A549 (cell line): ENCODE measurements around the gene SPRR2D. TPM values are rescaled to one million over a fixed set of nuclear protein-coding genes. Genes with fewer than 3 reads are reported as not detected.

Experiments used
- ATAC-seq, 2 experiments: fragments of 200-7000 bp in 1 of 2; fragments of >200 bp in 1 of 2; cut with Nextera tagmentation in 1 of 2; cut with Tn5 transposase in 1 of 2; 3 replicates each; pipeline versions ENCODE4 v1.8.0 to v1.9.1; 2018 to 2020; ENCODE audit warnings: mild to moderate bottlenecking in 1 of 2, moderate library complexity in 1 of 2
- CTCF ChIA-PET: fragments of 300-600 bp; sonication (Branson Sonifier 250); formaldehyde crosslinking; extraction: SDS; loops from one replicate; lab custom pipeline; 2021; ENCODE audit warnings: antibody characterized with exemption, inconsistent platforms; lab: Yijun Ruan, JAX
- POLR2A ChIA-PET: fragments of 350-600 bp; formaldehyde crosslinking; extraction: SDS; loops from one replicate; lab custom pipeline; 2021; ENCODE audit warnings: antibody characterized with exemption, inconsistent platforms; lab: Yijun Ruan, JAX
- DNase-seq, 2 experiments: peaks; one replicate each; pipeline versions ENCODE4 v3.0.0 to v3.0.0-alpha.2; 2011 to 2016; ENCODE audit warnings: low read depth in 1 of 2, low spot score in 1 of 2
- FAIRE-seq: peaks from 2 replicates; lab custom pipeline; 2011; peaks lifted over from hg19 to GRCh38; lab: Jason Lieb, UNC
- H3K27ac ChIP-seq, 2 experiments: fragments of >200 bp; sonication (Bioruptor Twin); formaldehyde crosslinking; 3 replicates each; pipeline ENCODE4 v1.5.1; 2016 to 2017
- H3K4me1 ChIP-seq: fragments of >200 bp; sonication (Bioruptor Twin); formaldehyde crosslinking; 3 replicates; pipeline ENCODE4 v1.6.1; 2016
- H3K4me2 ChIP-seq: fragments of >200 bp; sonication (Bioruptor Twin); formaldehyde crosslinking; 3 replicates; pipeline ENCODE4 v1.6.1; 2016
- H3K4me3 ChIP-seq: fragments of >200 bp; sonication (Bioruptor Twin); formaldehyde crosslinking; 3 replicates; pipeline ENCODE4 v1.5.1; 2016
- H3K9me3 ChIP-seq: fragments of >200 bp; sonication (Bioruptor Twin); formaldehyde crosslinking; 3 replicates; pipeline ENCODE4 v1.6.1; 2016
- CBX8 ChIP-seq: fragments of 200-600 bp; sonication (generic); IDR thresholded peaks from 2 replicates; pipeline ENCODE4 v1.6.1; 2016
- CTCF ChIP-seq: fragments of >200 bp; sonication (Bioruptor Twin); formaldehyde crosslinking; IDR thresholded peaks from 3 replicates; pipeline ENCODE4 v1.5.1; 2016
- E2F6 ChIP-seq: IDR thresholded peaks from 2 replicates; pipeline ENCODE4 v1.6.1; 2012; ENCODE audit warnings: low read depth, borderline replicate concordance
- FOSL2 ChIP-seq, 2 experiments: fragments of 450-650 bp in 1 of 2; fragments of >200 bp in 1 of 2; sonication (Bioruptor Twin) in 1 of 2; formaldehyde crosslinking; IDR thresholded peaks; 2 replicates each; pipeline versions ENCODE4 v1.5.0 to v1.6.1; 2016 to 2020; ENCODE audit warnings: mild to moderate bottlenecking in 1 of 2, moderate library complexity in 1 of 2
- HDAC2 ChIP-seq: fragments of 200-600 bp; sonication (generic); IDR thresholded peaks from 2 replicates; pipeline ENCODE4 v1.6.1; 2016
- HOXA7 ChIP-seq: fragments of 250-450 bp; sonication (Bioruptor Pico); IDR thresholded peaks from 2 replicates; pipeline ENCODE4 v1.5.0; 2020; ENCODE audit warnings: mild to moderate bottlenecking, moderate library complexity
- HOXB13 ChIP-seq: fragments of 250-450 bp; sonication (Bioruptor Pico); IDR thresholded peaks from 2 replicates; pipeline ENCODE4 v1.5.0; 2020; ENCODE audit warnings: low read depth, mild to moderate bottlenecking, moderate library complexity
- KDM1A ChIP-seq: fragments of 200-600 bp; sonication (generic); IDR thresholded peaks from 2 replicates; pipeline ENCODE4 v1.6.1; 2016; ENCODE audit warnings: low read depth, mild to moderate bottlenecking
- MAZ ChIP-seq: fragments of 150-350 bp; IDR thresholded peaks from 2 replicates; pipeline ENCODE4 v1.6.1; 2014; ENCODE audit warnings: antibody characterized with exemption, low read depth, low read length, borderline replicate concordance
- NR3C1 ChIP-seq: fragments of >200 bp; sonication (Bioruptor Twin); formaldehyde crosslinking; IDR thresholded peaks from 3 replicates; pipeline ENCODE4 v1.6.1; 2017
- POLR2A ChIP-seq: IDR thresholded peaks from 2 replicates; pipeline ENCODE4 v1.6.1; 2012; ENCODE audit warnings: mild to moderate bottlenecking, low read length
- POLR2AphosphoS2 ChIP-seq: conservative IDR thresholded peaks from 2 replicates; pipeline ENCODE4 v1.6.1; 2012; ENCODE audit warnings: low read length, improper control_type of control experiment, inconsistent platforms
- RAD21 ChIP-seq, 2 experiments: fragments of >200 bp in 1 of 2; sonication (Bioruptor Twin) in 1 of 2; formaldehyde crosslinking in 1 of 2; IDR thresholded peaks in 1 of 2; conservative IDR thresholded peaks in 1 of 2; 2 replicates in 1 of 2; 3 replicates in 1 of 2; pipeline ENCODE4 v1.6.1; 2012 to 2018; ENCODE audit warnings: inconsistent platforms in 1 of 2
- RNF2 ChIP-seq: fragments of 200-600 bp; sonication (generic); IDR thresholded peaks from 2 replicates; pipeline ENCODE4 v1.6.1; 2016; ENCODE audit warnings: low read depth, mild to moderate bottlenecking, antibody characterized with exemption, moderate library complexity, borderline replicate concordance
- SMC3 ChIP-seq: fragments of >200 bp; sonication (Bioruptor Twin); formaldehyde crosslinking; IDR thresholded peaks from 3 replicates; pipeline ENCODE4 v1.6.1; 2018; ENCODE audit warnings: inconsistent platforms
- ZC3H11A ChIP-seq: fragments of 450-650 bp; IDR thresholded peaks from 2 replicates; pipeline ENCODE4 v1.6.1; 2014; ENCODE audit warnings: antibody characterized with exemption, mild to moderate bottlenecking
- ZFP36 ChIP-seq: fragments of 450-650 bp; IDR thresholded peaks from 2 replicates; pipeline ENCODE4 v1.6.1; 2014; ENCODE audit warnings: borderline replicate concordance; ENCODE audit not compliant: partially characterized antibody
- WGBS: methylation state at CpG from one replicate; pipeline ENCODE4 v1.1.6; 2017; ENCODE audit errors: missing lambda C conversion rate; 5-methylcytosine and 5-hydroxymethylcytosine counted together
- polyA minus RNA-seq: library from RNA; depleted of rRNA, polyadenylated mRNA; stranded (reverse); fragments of >200 nt; gene quantifications from 2 replicates; pipeline ENCODE4 v1.2.3, GENCODE V29; 2011; rRNA and poly(A)+ RNA removed
- polyA plus RNA-seq, 4 experiments: library from polyadenylated mRNA; depleted of rRNA in 3 of 4; stranded (reverse); fragments of >200 nt; fragmentation: RNase III in 1 of 4; extraction: RNeasy Plus Mini Kit Qiagen cat#74134 plus additional on column Dnase treatment in 1 of 4; gene quantifications; 2 replicates in 3 of 4; 3 replicates in 1 of 4; pipeline ENCODE4 v1.2.3, GENCODE V29; 2011 to 2017
- TF ChIP-seq, protein P1 (sequence below): IDR thresholded peaks from 2 replicates; pipeline ENCODE4 v1.6.1; 2012
- TF ChIP-seq, protein P2 (sequence below): fragments of 450-650 bp; IDR thresholded peaks from 2 replicates; pipeline ENCODE4 v1.6.1; 2014; ENCODE audit warnings: antibody characterized with exemption
- TF ChIP-seq, protein P3 (sequence below): fragments of 150-350 bp; IDR thresholded peaks from 2 replicates; pipeline ENCODE4 v1.6.1; 2014; ENCODE audit warnings: low read depth, mild to moderate bottlenecking, low read length
- TF ChIP-seq, protein P4 (sequence below): fragments of 200-600 bp; sonication (generic); IDR thresholded peaks from 2 replicates; pipeline ENCODE4 v1.6.1; 2016; ENCODE audit warnings: antibody characterized with exemption, mild to moderate bottlenecking, moderate library complexity
- TF ChIP-seq, protein P5 (sequence below): IDR thresholded peaks from 2 replicates; pipeline ENCODE4 v1.6.1; 2012

The SPRR2D gene
- polyA plus RNA-seq (2011; rRNA removed), result not detected in 2 replicates
- not detected in 2 replicates for polyA plus RNA-seq (2012; cell fraction: cytosol; rRNA removed)
- not detected in 2 replicates for polyA plus RNA-seq (2012; cell fraction: nucleus; rRNA removed)
- not detected in 3 replicates for polyA plus RNA-seq (2017; fragmentation: RNase III; extraction: RNeasy Plus Mini Kit Qiagen cat#74134 plus additional on column Dnase treatment)
- polyA minus RNA-seq, result 0.45 TPM in 1 of 2 replicates, not detected in the other

- CTCF ChIA-PET, result no interaction called here
- TF ChIP-seq NR3C1 (no peak), E2F6 (no peak), POLR2A (no peak), POLR2AphosphoS2 (no peak), CTCF (no peak), SMC3 (no peak), ZC3H11A (no peak), HDAC2 (no peak), CBX8 (no peak), KDM1A (no peak), HOXA7 (CRISPR knock-in tag) (no peak)
- TF ChIP-seq, protein P1, sequence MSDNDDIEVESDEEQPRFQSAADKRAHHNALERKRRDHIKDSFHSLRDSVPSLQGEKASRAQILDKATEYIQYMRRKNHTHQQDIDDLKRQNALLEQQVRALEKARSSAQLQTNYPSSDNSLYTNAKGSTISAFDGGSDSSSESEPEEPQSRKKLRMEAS, result no peak
- TF ChIP-seq, protein P2, sequence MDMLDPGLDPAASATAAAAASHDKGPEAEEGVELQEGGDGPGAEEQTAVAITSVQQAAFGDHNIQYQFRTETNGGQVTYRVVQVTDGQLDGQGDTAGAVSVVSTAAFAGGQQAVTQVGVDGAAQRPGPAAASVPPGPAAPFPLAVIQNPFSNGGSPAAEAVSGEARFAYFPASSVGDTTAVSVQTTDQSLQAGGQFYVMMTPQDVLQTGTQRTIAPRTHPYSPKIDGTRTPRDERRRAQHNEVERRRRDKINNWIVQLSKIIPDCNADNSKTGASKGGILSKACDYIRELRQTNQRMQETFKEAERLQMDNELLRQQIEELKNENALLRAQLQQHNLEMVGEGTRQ, result no peak
Measured at GRCh38 chr1:153040950-153041631, at the start of gene SPRR2D. Gene SPRR2D, minus strand, starts transcription at chr1:153041120. Its CDS starts 774 bp downstream, at chr1:153040346.

GRCh38 chr1:153087652-153088051, 46.7 kb upstream of the SPRR2D start:
- 0% methylated on average over 1 of the region's 1 CpG for WGBS
- no peaks in the 10 kb centered on the region for H3K4me1 ChIP-seq
- no peak for DNase-seq
- no peak for FAIRE-seq
- CTCF ChIA-PET, result no interaction called here
- no peak for ATAC-seq
- H3K4me2 ChIP-seq, result no peak overlapping the region
- no peak overlapping the region for H3K4me3 ChIP-seq
- TF ChIP-seq, protein P3, sequence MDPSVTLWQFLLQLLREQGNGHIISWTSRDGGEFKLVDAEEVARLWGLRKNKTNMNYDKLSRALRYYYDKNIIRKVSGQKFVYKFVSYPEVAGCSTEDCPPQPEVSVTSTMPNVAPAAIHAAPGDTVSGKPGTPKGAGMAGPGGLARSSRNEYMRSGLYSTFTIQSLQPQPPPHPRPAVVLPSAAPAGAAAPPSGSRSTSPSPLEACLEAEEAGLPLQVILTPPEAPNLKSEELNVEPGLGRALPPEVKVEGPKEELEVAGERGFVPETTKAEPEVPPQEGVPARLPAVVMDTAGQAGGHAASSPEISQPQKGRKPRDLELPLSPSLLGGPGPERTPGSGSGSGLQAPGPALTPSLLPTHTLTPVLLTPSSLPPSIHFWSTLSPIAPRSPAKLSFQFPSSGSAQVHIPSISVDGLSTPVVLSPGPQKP, result no peak
- TF ChIP-seq, protein P4, sequence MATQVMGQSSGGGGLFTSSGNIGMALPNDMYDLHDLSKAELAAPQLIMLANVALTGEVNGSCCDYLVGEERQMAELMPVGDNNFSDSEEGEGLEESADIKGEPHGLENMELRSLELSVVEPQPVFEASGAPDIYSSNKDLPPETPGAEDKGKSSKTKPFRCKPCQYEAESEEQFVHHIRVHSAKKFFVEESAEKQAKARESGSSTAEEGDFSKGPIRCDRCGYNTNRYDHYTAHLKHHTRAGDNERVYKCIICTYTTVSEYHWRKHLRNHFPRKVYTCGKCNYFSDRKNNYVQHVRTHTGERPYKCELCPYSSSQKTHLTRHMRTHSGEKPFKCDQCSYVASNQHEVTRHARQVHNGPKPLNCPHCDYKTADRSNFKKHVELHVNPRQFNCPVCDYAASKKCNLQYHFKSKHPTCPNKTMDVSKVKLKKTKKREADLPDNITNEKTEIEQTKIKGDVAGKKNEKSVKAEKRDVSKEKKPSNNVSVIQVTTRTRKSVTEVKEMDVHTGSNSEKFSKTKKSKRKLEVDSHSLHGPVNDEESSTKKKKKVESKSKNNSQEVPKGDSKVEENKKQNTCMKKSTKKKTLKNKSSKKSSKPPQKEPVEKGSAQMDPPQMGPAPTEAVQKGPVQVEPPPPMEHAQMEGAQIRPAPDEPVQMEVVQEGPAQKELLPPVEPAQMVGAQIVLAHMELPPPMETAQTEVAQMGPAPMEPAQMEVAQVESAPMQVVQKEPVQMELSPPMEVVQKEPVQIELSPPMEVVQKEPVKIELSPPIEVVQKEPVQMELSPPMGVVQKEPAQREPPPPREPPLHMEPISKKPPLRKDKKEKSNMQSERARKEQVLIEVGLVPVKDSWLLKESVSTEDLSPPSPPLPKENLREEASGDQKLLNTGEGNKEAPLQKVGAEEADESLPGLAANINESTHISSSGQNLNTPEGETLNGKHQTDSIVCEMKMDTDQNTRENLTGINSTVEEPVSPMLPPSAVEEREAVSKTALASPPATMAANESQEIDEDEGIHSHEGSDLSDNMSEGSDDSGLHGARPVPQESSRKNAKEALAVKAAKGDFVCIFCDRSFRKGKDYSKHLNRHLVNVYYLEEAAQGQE, result no peak
- TF ChIP-seq FOSL2 (IDR thresholded peaks at IDR 0.05) (no peak), FOSL2 (CRISPR knock-in tag; IDR thresholded peaks at IDR 0.05) (no peak), HOXB13 (no peak), MAZ (no peak), RNF2 (no peak), RAD21 (conservative IDR thresholded peaks at IDR 0.05 in 1 of 2, IDR thresholded peaks at IDR 0.05 in 1 of 2) (no peak), POLR2A (no peak), ZFP36 (no peak)
- TF ChIP-seq, protein P5, sequence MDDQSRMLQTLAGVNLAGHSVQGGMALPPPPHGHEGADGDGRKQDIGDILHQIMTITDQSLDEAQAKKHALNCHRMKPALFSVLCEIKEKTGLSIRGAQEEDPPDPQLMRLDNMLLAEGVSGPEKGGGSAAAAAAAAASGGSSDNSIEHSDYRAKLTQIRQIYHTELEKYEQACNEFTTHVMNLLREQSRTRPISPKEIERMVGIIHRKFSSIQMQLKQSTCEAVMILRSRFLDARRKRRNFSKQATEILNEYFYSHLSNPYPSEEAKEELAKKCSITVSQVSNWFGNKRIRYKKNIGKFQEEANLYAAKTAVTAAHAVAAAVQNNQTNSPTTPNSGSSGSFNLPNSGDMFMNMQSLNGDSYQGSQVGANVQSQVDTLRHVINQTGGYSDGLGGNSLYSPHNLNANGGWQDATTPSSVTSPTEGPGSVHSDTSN, result no peak
- H3K9me3 ChIP-seq, result no peaks in the 10 kb centered on the region
- POLR2A ChIA-PET, result no interaction called here
- H3K27ac ChIP-seq, result no peak overlapping the region

More at GRCh38 chr1:153040950-153041631, at the start of gene SPRR2D:
- DNase-seq (no peak), FAIRE-seq (no peak), ATAC-seq (no peak)
- Histone ChIP-seq H3K4me2 (no peak within 1 kb of the TSS), H3K9me3 (no peaks in the 10 kb centered on the region), H3K4me1 (no peaks in the 10 kb centered on the region), H3K27ac (no peak within 1 kb of the TSS), H3K4me3 (no peak within 1 kb of the TSS)
- 4% methylated on average over 4 of the region's 4 CpGs for WGBS
- POLR2A ChIA-PET, result no interaction called here
